Cardiac fibroblast (primary cell): Measurements from ENCODE around the gene ARX.

Experiments used
- DNase-seq, 2 donors: peaks; one replicate each; pipeline versions ENCODE4 v3.0.0 to v3.0.0-alpha.2; 2010; ENCODE audit warnings: low read depth in 2 of 2
- H3K4me3 ChIP-seq, 2 donors: replicated peaks in 1 of 2; 1 replicate in 1 of 2; 2 replicates in 1 of 2; pipeline ENCODE4 v1.5.1; 2011; ENCODE audit warnings: low read depth in 2 of 2, low read length in 2 of 2, mild to moderate bottlenecking in 2 of 2, moderate library complexity in 1 of 2
- TF ChIP-seq, protein P1 (sequence below): IDR thresholded peaks from one replicate; pipeline ENCODE4 v1.5.1; 2011; ENCODE audit warnings: low read depth, mild to moderate bottlenecking, low read length, inconsistent platforms

Gene ARX

DNA sequence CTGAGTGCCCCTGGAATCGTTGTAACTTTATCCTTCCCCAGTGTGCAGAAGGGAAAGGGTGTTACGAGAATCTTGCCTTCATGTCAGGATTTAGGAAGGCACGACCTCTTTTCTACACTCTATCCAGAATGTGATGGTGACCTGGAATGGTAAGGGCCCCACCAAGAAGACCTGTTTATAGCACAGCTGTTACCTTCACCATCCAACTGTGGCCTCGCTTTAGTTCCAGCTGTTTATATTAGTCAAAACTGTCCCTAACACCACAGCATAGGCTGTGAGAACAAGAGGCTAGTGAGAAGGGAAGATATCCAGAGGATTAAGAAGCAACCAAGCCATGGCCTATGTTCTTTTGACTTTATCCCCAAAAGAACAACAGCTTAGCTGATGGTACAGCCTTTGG lies 28.0 kb downstream of the ARX start:
- H3K4me3 ChIP-seq, result no peak overlapping the region
- TF ChIP-seq, protein P1, sequence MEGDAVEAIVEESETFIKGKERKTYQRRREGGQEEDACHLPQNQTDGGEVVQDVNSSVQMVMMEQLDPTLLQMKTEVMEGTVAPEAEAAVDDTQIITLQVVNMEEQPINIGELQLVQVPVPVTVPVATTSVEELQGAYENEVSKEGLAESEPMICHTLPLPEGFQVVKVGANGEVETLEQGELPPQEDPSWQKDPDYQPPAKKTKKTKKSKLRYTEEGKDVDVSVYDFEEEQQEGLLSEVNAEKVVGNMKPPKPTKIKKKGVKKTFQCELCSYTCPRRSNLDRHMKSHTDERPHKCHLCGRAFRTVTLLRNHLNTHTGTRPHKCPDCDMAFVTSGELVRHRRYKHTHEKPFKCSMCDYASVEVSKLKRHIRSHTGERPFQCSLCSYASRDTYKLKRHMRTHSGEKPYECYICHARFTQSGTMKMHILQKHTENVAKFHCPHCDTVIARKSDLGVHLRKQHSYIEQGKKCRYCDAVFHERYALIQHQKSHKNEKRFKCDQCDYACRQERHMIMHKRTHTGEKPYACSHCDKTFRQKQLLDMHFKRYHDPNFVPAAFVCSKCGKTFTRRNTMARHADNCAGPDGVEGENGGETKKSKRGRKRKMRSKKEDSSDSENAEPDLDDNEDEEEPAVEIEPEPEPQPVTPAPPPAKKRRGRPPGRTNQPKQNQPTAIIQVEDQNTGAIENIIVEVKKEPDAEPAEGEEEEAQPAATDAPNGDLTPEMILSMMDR, result no peak
- no peak for DNase-seq

DNA sequence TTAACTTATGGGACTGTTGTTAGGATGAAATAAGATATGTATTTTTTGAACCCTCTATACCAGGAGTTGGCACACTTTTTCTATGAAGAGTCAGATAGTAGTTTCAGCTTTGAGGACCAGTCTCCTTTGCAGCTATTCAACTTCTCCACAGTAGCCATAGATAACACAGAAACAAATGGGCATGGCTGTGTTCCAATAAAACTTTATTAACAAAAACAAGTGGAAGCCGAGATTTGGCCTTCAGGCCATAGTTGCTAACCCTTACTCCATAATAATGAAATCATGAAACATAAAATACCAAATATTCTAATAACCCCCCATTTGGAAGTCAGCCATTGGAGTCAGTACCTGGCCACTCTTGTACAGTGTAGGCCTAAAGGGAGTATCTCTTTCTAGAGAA lies 30.6 kb downstream of the ARX start:
- H3K4me3 ChIP-seq, result no peak overlapping the region
- TF ChIP-seq, protein P1, result no peak
- no peak for DNase-seq

DNA sequence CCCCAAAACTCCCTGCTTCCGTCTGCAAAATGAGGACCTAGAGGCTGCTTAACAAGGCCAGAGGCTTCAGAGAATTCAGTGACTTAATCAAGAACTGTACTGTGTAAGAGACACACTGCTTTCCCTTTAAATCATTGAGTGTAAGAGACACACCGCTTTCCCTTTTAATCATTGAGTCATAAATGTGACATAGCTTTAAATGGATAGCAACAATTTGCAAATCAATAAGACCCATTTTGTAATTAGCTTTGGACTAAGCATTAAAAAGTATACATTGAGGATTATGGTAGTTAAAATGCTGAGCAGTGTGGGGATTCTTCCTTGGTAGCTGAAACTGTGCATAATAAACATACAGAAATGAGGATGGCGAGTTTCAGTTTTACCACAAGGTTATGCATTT lies 31.8 kb downstream of the ARX start:
- no peak for DNase-seq
- TF ChIP-seq, protein P1, result no peak

DNA sequence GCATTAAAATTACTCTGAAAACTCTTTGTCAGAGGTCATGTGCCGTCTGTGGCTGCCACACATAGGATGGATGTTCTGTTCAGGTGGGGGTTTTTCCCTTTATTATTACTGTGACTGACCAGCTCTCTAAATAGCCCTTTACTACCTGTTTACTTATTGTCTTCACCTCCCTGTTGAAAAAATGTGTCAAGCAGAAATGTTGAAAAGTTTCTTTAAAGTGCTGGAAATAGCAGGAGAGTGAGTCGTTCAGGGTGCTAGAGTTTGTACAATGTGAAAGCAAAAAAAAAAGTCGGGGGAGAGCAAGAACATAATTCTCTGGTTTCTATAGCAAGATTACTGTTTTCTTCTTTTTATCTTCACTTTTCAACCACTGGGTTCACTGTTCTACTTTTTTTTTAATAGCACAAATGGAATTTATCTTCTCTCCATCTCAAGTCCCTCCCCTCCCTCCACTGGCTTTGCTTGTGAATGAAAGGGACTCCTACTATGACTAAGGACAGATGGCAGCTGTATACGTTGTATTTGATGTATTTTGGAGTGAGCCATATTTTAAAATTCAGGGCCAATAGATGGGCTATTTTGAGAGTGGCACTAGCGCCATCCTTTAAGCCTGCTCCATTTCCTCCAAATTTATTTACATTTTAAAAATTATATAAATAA lies 33.3 kb downstream of the ARX start:
- no peak overlapping the region for H3K4me3 ChIP-seq
- DNase-seq, result peak in 1 of 2 donors; percentile 16
- TF ChIP-seq, protein P1, result no peak

More for the DNA sequence above, 31.8 kb downstream of the ARX start:
- no peak overlapping the region for H3K4me3 ChIP-seq

DNA sequence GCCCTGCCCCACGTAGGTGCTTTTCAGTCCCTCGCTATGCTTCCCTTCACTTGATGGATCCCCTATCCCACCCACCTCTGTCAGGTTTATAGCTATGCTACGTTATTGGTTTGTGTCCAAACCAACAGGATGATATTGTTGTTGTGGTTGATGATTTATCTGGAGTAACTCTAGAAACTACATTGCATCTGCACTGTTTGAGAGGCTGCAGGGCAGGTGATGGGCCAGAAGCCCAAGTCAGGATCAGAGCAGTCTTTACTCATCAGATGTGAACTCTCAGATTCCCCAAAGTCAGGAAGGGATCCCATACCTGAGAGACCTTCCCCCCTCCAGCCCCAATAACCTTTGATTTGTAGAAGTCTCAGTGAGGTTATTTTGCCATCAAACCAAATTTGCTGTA lies 34.7 kb downstream of the ARX start:
- TF ChIP-seq, protein P1, result no peak
- DNase-seq, result no peak
- H3K4me3 ChIP-seq, result no peak overlapping the region

DNA sequence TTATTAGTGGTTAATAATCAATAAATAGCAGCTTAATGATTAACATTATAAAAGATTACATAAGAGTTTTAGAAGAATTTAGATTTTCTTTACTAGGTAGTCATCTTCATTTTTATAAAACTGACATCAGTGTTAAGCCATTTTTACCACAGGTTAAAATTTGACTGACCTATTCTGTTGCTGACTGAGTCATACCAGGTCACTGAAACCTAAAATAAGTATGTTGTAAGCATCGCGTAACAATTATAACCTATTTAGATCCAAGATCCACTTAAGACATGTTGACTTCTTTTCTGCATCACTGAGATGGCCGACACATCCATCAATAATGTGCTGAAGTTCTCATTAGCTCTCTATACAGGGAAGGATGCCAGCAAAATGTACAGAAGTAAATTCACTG lies 36.7 kb downstream of the ARX start:
- TF ChIP-seq, protein P1, result no peak
- DNase-seq, result no peak
- no peak overlapping the region for H3K4me3 ChIP-seq

DNA sequence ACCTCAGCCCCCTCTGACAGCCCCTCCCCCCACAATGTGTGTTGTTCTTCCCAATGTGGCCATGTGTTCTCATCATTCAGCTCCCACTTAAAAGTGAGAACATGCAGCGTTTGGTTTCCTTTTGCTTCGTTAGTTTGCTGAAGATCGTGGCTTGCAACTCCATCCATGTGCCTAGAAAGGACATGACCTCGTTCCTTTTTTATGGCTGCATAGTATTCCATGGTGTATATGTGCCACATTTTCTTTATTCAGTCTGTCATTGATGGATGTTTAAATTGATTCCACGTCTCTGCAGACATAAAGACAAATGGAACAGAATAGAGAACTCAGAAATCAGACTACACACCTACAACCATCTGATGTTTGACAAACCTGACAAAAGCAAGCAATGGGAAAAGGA lies 46.0 kb downstream of the ARX start:
- DNase-seq, result no peak
- no peak overlapping the region for H3K4me3 ChIP-seq
- TF ChIP-seq, protein P1, result no peak
